Stimulated activated CD4-positive, alpha-beta T cell treated with anti-CD3 and anti-CD28 coated beads, Interleukin-15, amount 100 ng/mL, for 48 hours (primary cell): ENCODE results near the gene SLC51A.

Experiments
- DNase-seq, 2 donors: peaks; one replicate each; pipeline ENCODE4 v3.0.0-alpha.2; 2020; ENCODE audit warnings: low read depth in 2 of 2

SLC51A gene

GRCh38 chr3:196215493-196216020 is 777 bp upstream of the SLC51A start:
- DNase-seq = no peak

GRCh38 chr3:196216681-196217211 is 412 bp downstream of the SLC51A start:
- no peak for DNase-seq

- no peak for DNase-seq
These were observed 1.2 kb downstream of the SLC51A start for GRCh38 chr3:196217307-196218154.

DNA sequence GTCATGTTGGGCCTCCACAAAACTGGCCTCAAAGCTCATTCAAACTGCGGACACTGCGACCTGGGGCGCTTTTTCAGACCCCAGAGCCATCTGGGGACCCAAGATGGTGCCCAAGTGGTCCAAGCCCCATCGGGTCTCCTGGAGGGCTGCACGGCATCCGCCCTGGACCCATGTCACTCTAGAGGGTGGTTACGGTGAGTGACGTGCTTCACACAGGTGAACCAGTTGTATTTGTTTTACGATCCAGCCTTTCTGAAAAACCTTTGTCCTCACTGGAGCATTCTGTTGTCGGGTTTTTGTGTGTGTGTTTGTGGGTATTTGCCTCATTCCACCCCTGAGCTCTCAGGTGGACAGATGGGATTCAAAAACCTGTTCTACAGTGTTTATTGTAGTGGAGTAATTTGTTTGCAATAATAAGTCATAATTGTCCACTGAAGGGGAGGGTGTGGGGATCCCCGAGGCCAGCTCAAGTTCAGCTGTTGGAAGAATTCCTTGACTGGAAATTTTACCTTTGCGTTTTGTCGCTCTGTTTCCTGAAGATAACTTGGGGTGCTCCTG is 1.9 kb downstream of the SLC51A start:
- no peak for DNase-seq

GRCh38 chr3:196219194-196219969 is 3.0 kb downstream of the SLC51A start:
- DNase-seq = peak; percentile 46 to 62

DNA sequence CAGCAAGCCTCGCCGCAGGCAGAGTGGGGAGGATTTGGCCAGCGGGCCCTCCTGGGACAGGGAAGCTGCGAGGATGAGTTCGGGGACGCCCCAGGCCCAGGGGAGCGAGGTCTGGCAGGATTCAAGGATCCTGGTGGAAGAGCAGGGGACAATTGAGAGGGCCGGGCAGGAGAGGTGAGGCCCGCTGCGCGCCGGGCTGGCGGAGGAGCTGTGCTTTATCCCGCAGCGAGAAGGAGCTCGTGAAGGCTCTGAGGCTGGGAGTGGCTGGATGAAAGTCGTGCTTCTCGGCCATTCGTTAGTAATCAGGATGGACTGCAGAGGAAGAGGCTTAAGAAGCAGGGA is 3.6 kb downstream of the SLC51A start:
- DNase-seq = no peak

DNA sequence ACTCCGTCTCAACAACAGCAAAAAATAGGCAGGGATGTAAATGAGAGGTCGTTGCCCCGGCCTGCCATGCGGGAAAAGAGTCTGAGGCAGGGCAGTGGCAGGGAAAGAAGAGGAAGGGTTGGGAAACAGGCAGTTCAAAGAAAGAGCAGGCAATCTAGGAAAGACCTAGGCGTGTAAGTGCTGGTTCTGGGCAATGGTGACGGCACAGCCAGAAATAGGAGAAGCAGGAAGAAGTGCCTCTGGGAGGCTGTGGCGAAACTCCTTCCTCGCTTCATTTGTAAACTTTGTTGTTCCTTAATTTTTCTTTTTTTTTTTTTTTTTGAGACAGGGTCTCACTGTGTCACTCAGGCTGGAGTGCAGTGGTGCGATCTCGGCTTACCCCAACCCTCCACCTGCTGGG is 4.3 kb downstream of the SLC51A start:
- no peak for DNase-seq

- DNase-seq = no peak
These were observed 4.7 kb downstream of the SLC51A start for GRCh38 chr3:196220991-196221390.

DNA sequence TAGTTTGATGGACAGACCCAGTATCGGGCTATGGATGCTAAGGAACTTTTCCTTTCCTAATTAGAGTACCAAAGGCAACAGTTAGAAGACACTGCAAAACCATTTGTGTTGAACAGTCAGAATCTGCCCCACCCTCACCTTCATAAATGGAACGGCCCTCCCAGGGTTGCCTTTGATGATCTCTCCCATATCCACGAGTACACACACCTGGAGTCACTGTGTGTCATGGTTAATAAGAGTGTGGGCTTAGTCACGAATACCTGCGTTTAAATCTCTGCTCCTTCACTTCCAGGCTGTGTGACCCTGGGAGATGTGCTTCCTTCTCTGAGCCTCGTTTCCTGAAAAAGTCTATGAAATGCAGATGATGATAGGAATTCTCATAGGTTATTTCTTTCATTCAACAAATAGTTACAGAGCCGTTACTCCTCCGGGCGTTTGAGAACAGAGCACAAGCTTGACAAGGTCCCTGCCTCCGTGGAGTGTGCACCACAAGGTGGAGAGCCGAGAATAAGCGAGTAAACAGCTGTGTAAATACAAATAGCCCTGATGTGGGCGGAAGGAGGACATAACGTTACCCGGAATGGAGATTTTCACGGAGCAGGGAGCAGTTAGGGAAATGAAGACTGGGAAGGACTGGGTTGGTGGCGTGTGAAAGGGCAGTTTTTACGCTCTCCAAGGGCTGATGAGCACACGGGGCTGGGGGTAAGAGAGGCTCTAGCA is 6.7 kb downstream of the SLC51A start:
- DNase-seq = no peak

DNA sequence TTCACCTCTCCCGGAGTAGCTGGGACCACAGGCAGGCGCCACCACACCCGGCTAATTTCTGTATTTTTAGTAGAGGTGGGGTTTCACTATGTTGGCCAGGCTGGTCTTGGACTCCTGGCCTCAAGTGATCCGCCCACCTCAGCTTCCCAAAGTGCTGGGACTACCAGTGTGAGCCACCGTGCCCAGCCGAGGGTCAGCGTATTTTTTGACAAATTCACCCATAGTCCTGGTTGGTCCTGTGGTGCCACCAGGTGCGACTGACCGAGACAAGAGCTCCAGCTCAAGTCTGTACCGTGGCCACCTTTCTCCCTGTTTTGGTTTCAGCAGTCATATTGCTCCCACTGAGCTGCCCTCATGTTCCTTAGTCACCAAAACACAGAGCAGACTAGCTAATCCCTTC is 8.8 kb downstream of the SLC51A start:
- DNase-seq = no peak

- DNase-seq = no peak
These were observed 9.5 kb downstream of the SLC51A start for GRCh38 chr3:196225763-196226364.

GRCh38 chr3:196227121-196227561 is 10.8 kb downstream of the SLC51A start:
- no peak for DNase-seq

DNA sequence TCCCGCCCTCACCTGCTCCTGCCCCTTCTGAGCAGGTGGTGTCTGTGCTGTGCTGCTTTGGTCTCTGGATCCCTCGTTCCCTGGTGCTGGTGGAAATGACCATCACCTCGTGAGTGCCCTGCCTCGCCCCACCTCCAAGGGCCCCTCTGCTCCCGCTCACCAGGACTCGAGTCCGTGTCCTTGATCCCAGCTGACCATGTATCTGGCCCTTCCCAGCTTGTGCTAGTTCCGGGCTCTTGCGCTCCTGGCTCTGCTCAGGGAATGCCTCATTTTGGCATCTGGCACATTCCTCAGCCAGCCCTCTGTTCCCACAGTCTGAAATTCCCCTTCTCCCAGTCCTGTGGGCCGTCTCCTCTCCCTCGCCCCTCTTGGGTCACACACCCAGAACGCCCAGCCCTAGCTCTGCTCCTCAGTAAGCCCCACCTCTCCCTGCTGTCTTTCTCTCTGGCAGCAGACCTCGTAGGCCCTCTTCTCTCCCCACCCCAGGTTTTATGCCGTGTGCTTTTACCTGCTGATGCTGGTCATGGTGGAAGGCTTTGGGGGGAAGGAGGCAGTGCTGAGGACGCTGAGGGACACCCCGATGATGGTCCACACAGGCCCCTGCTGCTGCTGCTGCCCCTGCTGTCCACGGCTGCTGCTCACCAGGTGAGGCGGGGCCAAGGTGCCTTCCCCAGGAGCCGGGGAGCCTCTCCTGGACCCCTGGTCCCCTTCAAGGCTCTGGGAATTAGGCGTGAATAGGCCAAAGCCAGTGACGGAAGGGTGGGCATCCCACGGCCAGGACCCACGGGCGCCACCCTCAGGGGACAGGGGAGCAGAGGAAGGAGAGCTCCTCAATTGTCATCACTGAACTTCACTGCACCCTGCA is 11.5 kb downstream of the SLC51A start:
- DNase-seq = no peak

DNA sequence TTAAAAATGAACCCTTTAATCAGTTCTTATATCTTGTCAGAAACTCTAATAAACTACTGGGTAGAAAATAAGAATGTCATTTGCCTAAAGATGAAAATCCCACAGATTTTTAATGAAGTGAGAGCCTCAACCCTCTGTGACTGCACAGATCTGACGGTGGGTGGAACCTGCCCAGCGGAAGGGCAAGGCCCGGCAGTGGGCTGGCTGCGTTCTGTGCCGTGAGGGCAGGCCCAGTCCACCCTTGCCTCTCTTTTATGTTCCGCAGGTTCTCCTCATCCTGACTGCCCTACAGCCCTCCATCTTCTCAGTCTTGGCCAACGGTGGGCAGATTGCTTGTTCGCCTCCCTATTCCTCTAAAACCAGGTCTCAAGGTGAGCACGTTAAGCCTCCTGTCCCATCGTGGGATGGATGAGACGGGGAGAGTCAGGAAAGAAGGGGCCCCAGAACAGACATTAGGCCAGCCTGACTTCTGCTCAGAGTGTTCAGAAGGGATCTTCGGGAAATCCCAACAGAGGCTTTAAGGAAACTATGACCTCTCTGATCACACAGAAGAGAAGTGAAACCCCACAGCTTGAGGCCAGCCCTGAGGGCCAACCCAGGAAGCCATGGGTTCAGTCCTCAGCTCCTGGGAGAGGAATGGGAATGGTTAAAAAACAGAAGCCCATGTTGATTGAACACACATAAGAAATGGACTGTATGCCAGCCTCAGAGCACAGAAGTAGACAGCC is 16.0 kb downstream of the SLC51A start:
- DNase-seq = no peak

DNA sequence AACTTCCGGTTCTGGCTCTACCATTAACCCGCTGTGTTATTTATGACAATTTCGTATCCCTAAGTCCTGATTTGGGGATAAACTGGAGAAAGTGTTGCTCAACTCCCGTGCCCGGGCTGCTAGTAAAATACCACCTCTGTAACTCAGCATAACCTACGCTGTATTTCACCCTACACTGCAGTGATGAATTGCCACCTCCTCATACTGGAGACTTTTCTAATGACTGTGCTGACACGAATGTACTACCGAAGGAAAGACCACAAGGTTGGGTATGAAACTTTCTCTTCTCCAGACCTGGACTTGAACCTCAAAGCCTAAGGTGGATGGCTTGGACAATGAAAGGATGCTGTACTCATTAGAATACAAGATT is 16.5 kb downstream of the SLC51A start:
- DNase-seq = no peak

- no peak for DNase-seq
These were observed 19.3 kb downstream of the SLC51A start for GRCh38 chr3:196235452-196236122.

DNA sequence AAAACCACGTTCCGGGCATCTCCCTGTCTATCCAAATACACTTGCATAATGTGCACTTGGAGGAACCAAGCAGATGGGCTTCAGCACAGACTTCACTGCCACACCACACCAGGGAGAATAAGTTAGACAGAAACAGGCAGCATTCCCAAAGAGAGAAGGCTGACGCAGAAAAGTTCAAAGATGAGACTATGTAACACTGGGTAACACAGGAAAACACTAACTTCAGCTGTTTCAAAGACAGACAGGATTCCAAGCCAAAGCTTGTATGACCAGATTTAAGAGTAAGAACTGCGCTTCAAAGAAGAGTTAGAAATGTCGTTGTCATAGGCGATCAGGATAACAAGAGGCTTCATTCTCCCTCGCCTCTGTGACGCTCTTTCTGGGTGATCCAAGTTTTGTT is 19.9 kb downstream of the SLC51A start:
- DNase-seq = no peak

DNA sequence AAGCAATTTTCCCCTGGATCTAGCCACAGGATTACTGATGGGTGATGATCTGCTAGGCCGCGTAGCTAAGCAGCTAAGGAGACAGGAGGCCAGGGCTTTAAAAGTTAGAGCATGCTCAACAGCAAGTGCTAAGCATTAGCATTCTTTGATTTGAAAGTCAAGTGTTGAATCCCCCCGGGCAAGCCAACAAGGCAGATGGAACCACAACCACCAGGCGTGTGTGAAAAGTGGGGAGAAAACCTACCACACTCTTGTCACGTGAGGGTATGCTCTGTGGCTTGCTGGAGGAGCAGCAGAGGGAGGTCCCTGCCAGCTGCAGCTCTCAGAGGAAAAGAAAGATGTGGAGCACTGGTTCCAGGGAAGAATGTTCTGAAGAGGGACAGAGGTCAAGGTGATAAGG is 20.9 kb downstream of the SLC51A start:
- DNase-seq = no peak
